OCI-LY3 (cell line): ENCODE measurements around the gene MFRP.

ENCODE experiments used
- H2AFZ ChIP-seq: fragments of 200-600, 300-600 bp; shearing (Covaris generic); 2 replicates; pipeline ENCODE4 v1.6.0; 2014; ENCODE audit warnings: antibody characterized with exemption, low read depth, low read length
- H3K27ac ChIP-seq: fragments of 200-600, 300-600 bp; sonication (generic); 2 replicates; pipeline ENCODE4 v1.5.1; 2014; ENCODE audit warnings: mild to moderate bottlenecking, low read length, moderate library complexity, mixed read lengths
- H3K27me3 ChIP-seq: fragments of 200-600, 300-600 bp; sonication (generic); 2 replicates; pipeline ENCODE4 v1.6.1; 2014; ENCODE audit warnings: low read depth, low read length, mixed read lengths
- H3K36me3 ChIP-seq: fragments of 200-600, 300-600 bp; sonication (generic); replicated peaks from 2 replicates; pipeline ENCODE3; 2014; ENCODE audit warnings: low read depth, low read length, mixed read lengths
- H3K4me1 ChIP-seq: fragments of 300-600, 200-600 bp; sonication (generic); 2 replicates; pipeline ENCODE4 v1.6.1; 2014; ENCODE audit warnings: low read length, mixed read lengths
- H3K4me2 ChIP-seq: fragments of 200-600, 300-600 bp; sonication (generic); 2 replicates; pipeline ENCODE4 v1.6.1; 2014; ENCODE audit warnings: low read length, mixed read lengths
- H3K4me3 ChIP-seq: fragments of 300-600, 200-600 bp; sonication (generic); 2 replicates; pipeline ENCODE4 v1.5.1; 2014; ENCODE audit warnings: antibody characterized with exemption, mild to moderate bottlenecking, low read length, moderate library complexity
- H3K79me2 ChIP-seq: fragments of 300-600, 200-600 bp; shearing (Covaris generic); 2 replicates; pipeline ENCODE4 v1.6.1; 2014; ENCODE audit warnings: mild to moderate bottlenecking, low read length, mixed read lengths
- H3K9ac ChIP-seq: fragments of 300-600, 200-600 bp; shearing (Covaris generic); 2 replicates; pipeline ENCODE4 v1.6.0; 2014; ENCODE audit warnings: mild to moderate bottlenecking, low read length, moderate library complexity
- H3K9me3 ChIP-seq: fragments of 200-600, 300-600 bp; shearing (Covaris generic); 2 replicates; pipeline ENCODE4 v1.6.1; 2014; ENCODE audit warnings: low read length, mixed read lengths; ENCODE audit not compliant: insufficient read depth
- H4K20me1 ChIP-seq: fragments of 200-600, 300-600 bp; sonication (generic); 2 replicates; pipeline ENCODE4 v1.6.1; 2016; ENCODE audit warnings: low read length, mixed read lengths; ENCODE audit not compliant: insufficient read depth
- EZH2phosphoT487 ChIP-seq: fragments of 200-600 bp; shearing (Covaris generic); IDR thresholded peaks from 2 replicates; pipeline ENCODE4 v1.6.1; 2018; ENCODE audit warnings: antibody characterized with exemption, mixed run types, low read depth
- TF ChIP-seq, protein P1 (sequence below): fragments of 200-600, 300-600 bp; sonication (generic); IDR thresholded peaks from 2 replicates; pipeline ENCODE4 v1.5.1; 2014; ENCODE audit warnings: antibody characterized with exemption, low read length, low read depth

MFRP gene

DNA sequence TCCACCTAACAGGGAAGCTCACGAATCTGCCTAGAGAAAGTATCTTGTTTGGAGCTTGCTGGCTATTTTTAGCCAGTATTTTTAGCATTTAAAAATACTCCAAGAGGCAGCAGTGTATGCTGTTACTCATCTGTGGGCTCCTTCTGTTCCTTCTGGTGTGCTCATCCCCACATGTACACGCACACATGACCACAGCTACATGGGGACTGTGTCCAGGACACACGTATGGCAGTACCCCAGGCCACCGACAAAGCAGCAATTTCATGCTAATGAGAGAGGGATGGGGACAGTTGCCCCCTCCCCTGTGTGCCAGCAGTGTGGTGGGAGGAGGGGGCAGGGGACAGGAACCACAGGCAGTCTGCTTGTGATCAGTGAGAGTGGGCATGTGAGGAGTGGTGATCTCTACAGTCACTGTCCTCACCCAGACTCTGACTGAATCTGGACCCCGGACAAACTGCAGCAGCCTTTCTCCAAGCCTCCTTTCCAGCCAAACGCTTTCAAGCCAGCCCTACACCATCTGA lies 18.6 kb upstream of the MFRP start:
- TF ChIP-seq, protein P1, sequence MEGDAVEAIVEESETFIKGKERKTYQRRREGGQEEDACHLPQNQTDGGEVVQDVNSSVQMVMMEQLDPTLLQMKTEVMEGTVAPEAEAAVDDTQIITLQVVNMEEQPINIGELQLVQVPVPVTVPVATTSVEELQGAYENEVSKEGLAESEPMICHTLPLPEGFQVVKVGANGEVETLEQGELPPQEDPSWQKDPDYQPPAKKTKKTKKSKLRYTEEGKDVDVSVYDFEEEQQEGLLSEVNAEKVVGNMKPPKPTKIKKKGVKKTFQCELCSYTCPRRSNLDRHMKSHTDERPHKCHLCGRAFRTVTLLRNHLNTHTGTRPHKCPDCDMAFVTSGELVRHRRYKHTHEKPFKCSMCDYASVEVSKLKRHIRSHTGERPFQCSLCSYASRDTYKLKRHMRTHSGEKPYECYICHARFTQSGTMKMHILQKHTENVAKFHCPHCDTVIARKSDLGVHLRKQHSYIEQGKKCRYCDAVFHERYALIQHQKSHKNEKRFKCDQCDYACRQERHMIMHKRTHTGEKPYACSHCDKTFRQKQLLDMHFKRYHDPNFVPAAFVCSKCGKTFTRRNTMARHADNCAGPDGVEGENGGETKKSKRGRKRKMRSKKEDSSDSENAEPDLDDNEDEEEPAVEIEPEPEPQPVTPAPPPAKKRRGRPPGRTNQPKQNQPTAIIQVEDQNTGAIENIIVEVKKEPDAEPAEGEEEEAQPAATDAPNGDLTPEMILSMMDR: no peak
- no peak for TF ChIP-seq EZH2phosphoT487
- Histone ChIP-seq H3K9me3 (no peaks in the 10 kb centered on the region), H4K20me1 (no peaks in the 10 kb centered on the region), H3K79me2 (no peaks in the 10 kb centered on the region), H3K27ac (no peak overlapping the region), H3K4me2 (no peak overlapping the region), H2AFZ (no peak overlapping the region), H3K36me3 (no peaks in the 10 kb centered on the region), H3K4me3 (no peak overlapping the region), H3K9ac (no peak overlapping the region), H3K4me1 (peaks cover 8% of the 10 kb centered on the region; the same call in 1 of the 2 replicates), H3K27me3 (peaks cover 13% of the 10 kb centered on the region)

DNA sequence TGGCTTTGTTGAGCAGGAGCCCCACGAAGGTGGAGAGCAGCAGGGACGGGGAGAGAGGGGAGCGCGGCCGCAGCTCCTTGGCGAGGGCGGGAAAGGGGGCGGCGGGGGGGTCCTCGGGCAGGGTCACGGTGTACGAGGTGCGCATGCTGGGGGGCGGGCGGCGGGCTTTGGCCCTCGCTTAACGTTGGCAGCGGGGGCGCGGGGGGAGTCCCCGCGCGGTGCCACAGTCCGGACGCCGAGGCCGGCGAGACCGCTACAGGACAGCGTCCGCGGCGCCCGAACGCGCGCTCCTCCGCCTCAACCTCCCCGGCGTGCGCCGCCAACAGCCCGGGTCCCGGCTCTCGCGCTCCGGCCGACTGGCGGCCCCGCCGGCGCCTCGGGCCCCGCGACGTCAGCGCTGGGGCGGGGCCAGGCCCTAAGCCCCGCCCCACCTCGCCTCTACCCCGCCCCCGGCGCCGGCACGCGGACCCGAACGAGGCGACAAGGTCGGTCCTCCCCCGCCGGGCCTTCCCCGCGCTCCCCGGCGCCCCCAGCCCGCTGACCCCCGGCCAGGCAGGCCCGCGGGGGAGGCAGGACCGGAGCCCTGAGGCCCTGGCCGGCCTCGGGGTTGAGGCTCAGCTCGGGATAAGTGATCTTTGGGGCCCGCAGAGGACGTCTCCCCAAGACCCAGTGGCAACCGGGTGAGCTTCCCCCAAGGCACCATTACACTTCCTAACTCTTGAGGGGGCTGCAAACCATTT lies 17.5 kb upstream of the MFRP start:
- H3K4me2 ChIP-seq: no peak overlapping the region
- no peak overlapping the region for H3K27ac ChIP-seq
- peaks cover 13% of the 10 kb centered on the region for H3K27me3 ChIP-seq
- H4K20me1 ChIP-seq: no peaks in the 10 kb centered on the region
- H3K9ac ChIP-seq: no peak overlapping the region
- TF ChIP-seq EZH2phosphoT487: no peak
- TF ChIP-seq, protein P1: no peak
- H3K36me3 ChIP-seq: no peaks in the 10 kb centered on the region
- no peaks in the 10 kb centered on the region for H3K79me2 ChIP-seq
- no peaks in the 10 kb centered on the region for H3K9me3 ChIP-seq
- peaks cover 17% of the 10 kb centered on the region for H3K4me1 ChIP-seq
- H2AFZ ChIP-seq: no peak overlapping the region
- H3K4me3 ChIP-seq: no peak overlapping the region

- Histone ChIP-seq H3K79me2 (no peaks in the 10 kb centered on the region), H4K20me1 (no peaks in the 10 kb centered on the region), H3K4me3 (no peak overlapping the region), H3K4me2 (no peak overlapping the region), H2AFZ (no peak overlapping the region), H3K27ac (no peak overlapping the region), H3K9me3 (no peaks in the 10 kb centered on the region), H3K9ac (no peak overlapping the region), H3K4me1 (peaks cover 17% of the 10 kb centered on the region), H3K27me3 (peaks cover 10% of the 10 kb centered on the region), H3K36me3 (no peaks in the 10 kb centered on the region)
- TF ChIP-seq, protein P1: no peak
Measured at GRCh38 chr11:119363081-119363850, 16.8 kb upstream of the MFRP start.

DNA sequence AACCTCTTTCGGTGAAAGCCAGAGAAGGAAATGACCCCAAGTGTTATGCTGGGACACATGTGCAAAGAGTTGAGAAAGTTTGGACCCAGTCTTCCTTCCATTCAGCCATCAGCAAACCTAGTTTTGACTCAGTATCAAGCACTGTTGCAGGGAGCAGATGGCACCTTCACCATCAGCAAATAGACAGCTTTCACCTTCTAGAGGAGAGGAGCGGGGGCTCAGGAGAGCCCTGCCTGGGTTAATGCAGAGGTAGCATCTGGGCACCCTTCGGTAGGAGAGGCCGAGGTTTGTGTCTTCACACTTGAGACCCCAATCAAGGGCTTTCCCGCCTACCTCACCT lies 16.2 kb upstream of the MFRP start:
- H3K36me3 ChIP-seq: no peaks in the 10 kb centered on the region
- no peak overlapping the region for H3K4me2 ChIP-seq
- no peaks in the 10 kb centered on the region for H3K79me2 ChIP-seq
- TF ChIP-seq, protein P1: no peak
- no peak for TF ChIP-seq EZH2phosphoT487
- H3K9me3 ChIP-seq: no peaks in the 10 kb centered on the region
- H3K4me1 ChIP-seq: peaks cover 17% of the 10 kb centered on the region
- no peak overlapping the region for H3K9ac ChIP-seq
- H3K4me3 ChIP-seq: no peak overlapping the region
- no peak overlapping the region for H2AFZ ChIP-seq
- no peak overlapping the region for H3K27ac ChIP-seq
- peaks cover 5% of the 10 kb centered on the region; the same call in 1 of the 2 replicates for H3K27me3 ChIP-seq
- no peaks in the 10 kb centered on the region for H4K20me1 ChIP-seq
